DMS114 treated with DMSO at 0.1 percent for 48 hours (cell line): ENCODE data around the gene GFRA1.

ENCODE experiments used
- DNase-seq: peaks from one replicate; lab custom pipeline; 2025; ENCODE audit not compliant: unreplicated experiment; lab: John Stamatoyannopoulos, UW

The GFRA1 gene

DNA sequence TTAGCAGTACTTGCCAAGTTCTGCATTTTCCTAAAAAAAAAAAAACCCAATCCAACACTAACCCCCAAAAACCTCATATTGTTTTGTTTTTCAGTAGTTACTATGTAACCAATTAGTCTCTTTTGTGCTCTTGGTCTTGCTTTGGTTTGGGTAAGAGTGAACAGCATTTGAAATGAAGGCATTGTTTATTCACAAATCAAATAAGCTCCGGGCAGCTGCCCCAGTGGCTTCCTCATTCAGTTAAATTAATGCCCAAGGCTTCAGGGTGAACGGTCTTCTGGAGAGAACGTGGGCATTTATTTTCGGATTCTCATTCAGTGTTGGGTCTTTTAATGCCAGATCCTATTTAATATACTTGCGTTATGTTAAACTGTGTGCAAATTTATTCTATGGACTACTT is 108.7 kb downstream of the GFRA1 start:
- DNase-seq = no peak

- DNase-seq = no peak
Measured at GRCh38 chr10:116163333-116164131, 109.5 kb downstream of the GFRA1 start.

DNA sequence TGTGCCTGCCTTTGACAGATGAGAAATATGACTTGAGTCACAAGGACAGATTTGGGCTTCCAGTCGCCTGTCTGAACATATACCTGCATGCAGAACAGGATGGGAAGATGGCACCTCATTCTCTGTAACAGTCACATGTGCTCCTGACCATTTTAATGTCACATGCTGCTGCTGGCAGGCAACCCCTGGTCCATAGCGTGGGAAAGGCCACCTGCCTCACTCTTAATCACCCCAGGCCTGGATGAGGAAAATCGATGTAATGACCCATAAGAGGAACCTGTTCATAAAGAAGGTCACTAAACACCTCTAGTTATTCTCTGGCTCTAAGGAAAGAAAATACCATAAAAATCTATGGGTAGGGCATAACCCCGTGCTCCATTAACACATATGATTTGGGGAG is 110.2 kb downstream of the GFRA1 start:
- no peak for DNase-seq

- no peak for DNase-seq
Measured at GRCh38 chr10:116160271-116160670, 112.7 kb downstream of the GFRA1 start.

- DNase-seq = no peak
Measured at GRCh38 chr10:116159197-116159596, 113.8 kb downstream of the GFRA1 start.

- no peak for DNase-seq
Measured at GRCh38 chr10:116158036-116158435, 115.0 kb downstream of the GFRA1 start.

DNA sequence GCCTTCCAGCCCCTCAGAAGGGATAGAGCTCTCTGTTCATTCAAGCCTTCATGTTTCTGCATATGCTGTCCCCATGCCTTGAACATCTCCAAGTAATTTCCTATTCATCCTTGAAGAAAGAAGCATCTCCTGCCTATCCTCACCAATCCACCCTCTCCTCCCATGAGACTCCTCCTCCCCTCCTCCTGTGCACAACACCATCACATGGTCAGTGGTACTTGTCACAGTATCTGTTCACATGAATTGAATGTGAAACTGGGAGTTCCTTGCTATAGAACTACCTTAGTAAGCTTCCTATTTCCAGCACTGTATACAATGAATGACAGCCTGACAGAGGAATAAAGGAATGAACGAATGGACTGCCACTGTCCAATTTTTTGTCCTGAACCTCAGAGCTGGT is 115.5 kb downstream of the GFRA1 start:
- no peak for DNase-seq

DNA sequence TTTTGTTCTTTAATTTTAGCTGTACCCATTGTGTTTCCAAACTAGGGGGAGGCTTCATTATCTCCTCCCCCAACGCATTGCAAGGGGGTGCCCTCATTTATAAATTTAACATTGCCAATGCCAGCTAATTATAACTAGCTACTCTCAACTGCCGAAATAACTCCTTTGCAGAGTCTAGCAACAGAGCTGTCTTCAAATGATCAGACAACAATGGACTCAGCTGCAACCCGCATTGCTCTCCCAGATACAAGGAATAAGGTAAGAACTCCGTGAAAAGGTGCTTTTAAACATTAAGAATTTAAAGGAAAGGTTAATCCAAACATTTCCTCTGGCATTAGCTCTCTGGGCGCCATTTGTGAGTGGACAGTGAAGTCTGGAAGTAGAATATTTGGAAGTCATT is 116.2 kb downstream of the GFRA1 start:
- DNase-seq = no peak

GRCh38 chr10:116155191-116155590 is 117.8 kb downstream of the GFRA1 start:
- no peak for DNase-seq

DNA sequence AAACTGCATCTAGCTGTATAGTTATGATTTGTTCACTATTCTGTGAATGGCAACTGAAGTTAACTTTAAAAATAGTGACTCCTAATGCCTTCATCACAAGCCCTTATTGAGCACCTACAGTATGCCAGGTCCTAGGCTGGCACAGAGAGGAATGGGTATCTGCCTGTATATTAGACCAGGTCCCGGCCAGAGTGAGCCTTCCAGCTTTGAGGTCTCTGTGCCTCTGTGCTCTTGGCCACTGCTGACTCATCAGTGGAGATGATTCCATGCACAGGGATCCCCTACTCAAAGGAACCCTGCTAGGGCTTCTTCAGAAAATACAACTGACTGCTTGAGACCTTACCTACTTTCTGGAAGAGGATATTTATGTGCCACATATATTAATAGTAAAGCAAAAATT is 118.4 kb downstream of the GFRA1 start:
- no peak for DNase-seq

DNA sequence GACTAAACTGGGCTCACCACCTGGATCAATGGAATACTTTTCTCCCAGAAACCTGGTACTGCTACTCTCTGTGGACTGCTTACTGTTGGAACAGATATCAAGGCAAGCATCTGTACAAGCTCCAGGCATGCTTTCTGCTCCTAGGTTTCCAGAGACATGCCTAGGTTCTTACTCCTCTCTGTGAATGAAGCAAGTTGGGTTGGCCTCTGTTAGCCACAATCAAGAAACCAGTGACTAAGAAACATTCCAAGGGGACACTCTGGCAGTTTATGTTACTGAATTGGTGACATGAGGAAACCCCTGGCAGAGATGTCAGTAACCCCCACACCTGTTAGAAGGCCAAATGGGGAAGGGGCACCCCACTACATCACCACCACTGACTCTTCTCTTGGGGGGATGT is 121.9 kb downstream of the GFRA1 start:
- DNase-seq = no peak

DNA sequence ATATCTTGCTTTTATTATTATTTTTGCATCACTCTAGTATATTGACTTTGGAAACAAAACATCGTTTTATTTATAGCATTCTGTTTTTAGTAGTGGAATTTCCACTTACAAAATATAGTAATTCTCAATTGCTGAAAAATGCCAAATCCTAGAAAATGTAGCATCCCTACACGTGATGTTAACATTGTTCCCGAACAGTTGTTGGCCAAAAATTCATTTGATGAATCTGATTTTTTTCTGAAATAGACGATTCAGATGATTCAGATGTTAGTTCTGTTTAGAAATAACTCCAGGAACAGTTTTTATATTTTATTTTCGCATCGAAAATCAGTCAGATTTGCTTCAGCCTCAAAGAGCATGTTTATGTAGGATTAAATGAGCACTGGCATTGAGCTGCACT is 122.4 kb downstream of the GFRA1 start:
- DNase-seq = no peak

GRCh38 chr10:116147147-116147905 is 125.7 kb downstream of the GFRA1 start:
- no peak for DNase-seq

- no peak for DNase-seq
Measured at GRCh38 chr10:116146372-116147140, 126.5 kb downstream of the GFRA1 start.

- DNase-seq = no peak
Measured at GRCh38 chr10:116143673-116144222, 129.3 kb downstream of the GFRA1 start.

DNA sequence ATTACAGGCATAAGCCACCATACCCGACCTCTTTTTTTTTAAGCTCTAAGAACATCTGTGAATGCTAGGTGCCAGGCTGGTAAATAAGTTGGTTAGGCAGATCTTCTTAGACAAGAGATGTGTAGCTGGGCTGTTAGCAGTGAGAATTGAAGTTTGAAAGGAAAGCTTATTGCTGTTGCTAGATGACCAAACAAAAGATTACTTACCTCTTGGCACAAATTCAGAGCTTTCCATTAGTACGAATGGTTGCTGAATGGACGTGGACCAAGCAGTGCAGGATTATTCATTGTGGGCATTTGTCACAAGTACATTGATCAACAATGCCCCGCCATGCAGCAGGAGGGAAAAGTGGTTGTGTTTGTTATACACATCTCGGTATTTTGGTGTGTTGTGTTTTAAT is 131.2 kb downstream of the GFRA1 start:
- DNase-seq = no peak

GRCh38 chr10:116141246-116141645 is 131.8 kb downstream of the GFRA1 start:
- no peak for DNase-seq

DNA sequence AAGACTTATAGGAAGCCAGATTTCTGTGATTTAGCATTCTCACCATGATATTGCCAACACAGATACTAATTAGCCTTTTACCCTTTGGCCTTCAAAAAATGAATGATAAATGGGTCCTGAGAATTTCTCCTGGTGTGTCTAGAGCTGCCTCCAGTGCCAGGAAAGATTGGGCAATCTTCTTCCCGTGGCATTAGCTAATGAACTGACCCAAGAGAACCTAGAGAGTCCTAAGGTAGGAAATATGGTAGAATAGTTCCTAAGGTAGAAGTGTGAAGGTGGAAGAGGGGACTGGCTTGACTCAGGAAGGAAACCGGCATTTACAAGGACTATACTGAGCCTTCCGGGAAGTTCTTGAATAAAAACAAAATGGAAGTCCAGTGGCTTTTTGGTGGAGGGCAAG is 133.1 kb downstream of the GFRA1 start:
- DNase-seq = no peak

DNA sequence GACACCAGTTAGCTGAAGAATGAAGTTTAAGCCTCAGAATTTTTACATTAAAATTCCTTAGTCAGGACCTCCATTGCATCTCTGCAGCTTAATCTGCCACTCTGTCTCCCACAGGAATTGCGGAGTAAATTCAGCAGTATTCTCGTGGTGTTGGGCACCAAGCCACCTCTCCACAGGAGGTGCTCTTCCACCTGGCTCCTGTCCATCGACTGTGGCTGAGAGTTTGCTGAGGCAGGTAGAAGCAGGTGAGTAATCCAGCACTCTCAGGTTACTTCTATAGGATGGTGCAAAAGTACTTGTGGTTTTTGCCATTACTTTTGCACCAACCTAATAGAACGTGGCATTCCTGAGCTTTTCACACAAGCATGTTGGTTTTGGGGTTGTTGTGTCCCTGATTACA is 134.1 kb downstream of the GFRA1 start:
- DNase-seq = no peak

DNA sequence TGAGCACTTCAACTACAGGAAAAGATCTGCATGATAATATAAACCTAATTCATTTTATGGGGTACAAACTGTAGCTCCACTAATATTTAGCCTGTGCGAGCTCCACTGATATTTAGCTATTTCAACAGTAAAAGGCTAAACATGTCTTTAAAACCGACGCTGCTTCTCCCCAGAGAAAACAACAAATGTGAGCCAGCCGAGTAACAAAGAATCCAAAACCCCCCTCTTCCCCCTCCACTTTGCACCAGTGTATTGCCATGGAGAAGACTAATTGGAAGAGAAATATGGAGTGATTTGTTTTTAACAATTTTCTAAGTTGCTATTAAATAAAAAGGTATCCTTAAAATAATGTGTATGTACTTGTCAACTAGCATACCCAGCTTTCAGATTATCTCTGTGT is 136.7 kb downstream of the GFRA1 start:
- no peak for DNase-seq

DNA sequence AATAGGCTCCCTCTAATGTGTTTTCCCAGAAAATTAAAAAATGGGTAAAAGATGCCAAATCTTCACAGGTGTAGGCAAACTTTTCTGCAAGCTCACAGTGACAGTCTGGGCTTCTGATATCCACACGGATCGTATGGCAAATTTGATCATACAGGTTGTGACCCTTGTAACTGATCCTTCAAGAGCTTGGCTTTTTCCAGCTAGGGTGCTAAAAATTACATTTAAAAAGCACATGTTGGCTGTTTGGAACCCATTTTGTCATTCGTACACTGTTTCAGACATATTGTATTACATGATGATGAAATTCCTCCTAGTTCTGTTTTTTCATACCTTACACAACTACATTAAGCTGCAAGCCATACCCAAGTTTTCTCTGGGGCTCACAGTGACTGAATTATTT is 138.7 kb downstream of the GFRA1 start:
- no peak for DNase-seq

GRCh38 chr10:116133634-116134033 is 139.4 kb downstream of the GFRA1 start:
- no peak for DNase-seq
